H1 (cell line): ENCODE measurements around the gene ZNF490. TPM values are rescaled to one million over a fixed set of nuclear protein-coding genes. Genes with fewer than 3 reads are reported as not detected.

ENCODE experiments used
- CTCF ChIA-PET: fragments of 300-600 bp; sonication (Branson Sonifier 250); formaldehyde crosslinking; loops from one replicate; lab custom pipeline; 2021; ENCODE audit not compliant: partially characterized antibody; lab: Charles Lee
- POLR2A ChIA-PET: fragments of 300-600 bp; sonication (Branson Sonifier 250); formaldehyde crosslinking; loops from one replicate; lab custom pipeline; 2021; ENCODE audit warnings: inconsistent platforms; ENCODE audit not compliant: partially characterized antibody; lab: Charles Lee
- DNase-seq, 2 experiments: peaks; one replicate each; pipeline versions ENCODE4 v3.0.0 to v3.0.0-alpha.2; 2010 to 2022; ENCODE audit warnings: low spot score in 2 of 2, low read depth in 1 of 2, mixed read lengths in 1 of 2
- FAIRE-seq: peaks from 2 replicates; lab custom pipeline; 2011; peaks lifted over from hg19 to GRCh38; lab: Jason Lieb, UNC
- H2AFZ ChIP-seq: 2 replicates; pipeline ENCODE4 v1.8.1; 2012; ENCODE audit warnings: low read length, inconsistent platforms
- H2AK5ac ChIP-seq: 2 replicates; pipeline ENCODE4 v1.6.1; 2013; ENCODE audit warnings: low read depth, low read length
- H2BK120ac ChIP-seq: replicated peaks from 2 replicates; pipeline ENCODE3; 2013; ENCODE audit warnings: low read depth, low read length, inconsistent platforms
- H2BK12ac ChIP-seq: 2 replicates; pipeline ENCODE4 v1.6.1; 2013; ENCODE audit warnings: low read depth, low read length
- H2BK15ac ChIP-seq: 2 replicates; pipeline ENCODE4 v1.6.1; 2013; ENCODE audit warnings: low read length
- H2BK20ac ChIP-seq: 2 replicates; pipeline ENCODE4 v1.6.1; 2013; ENCODE audit warnings: low read length
- H2BK5ac ChIP-seq: 2 replicates; pipeline ENCODE4 v1.6.1; 2013; ENCODE audit warnings: low read depth, low read length
- H3K14ac ChIP-seq: 2 replicates; pipeline ENCODE4 v1.6.1; 2013; ENCODE audit warnings: inconsistent platforms; ENCODE audit not compliant: insufficient read length
- H3K18ac ChIP-seq: 2 replicates; pipeline ENCODE4 v1.6.1; 2013; ENCODE audit warnings: low read length; ENCODE audit errors: extremely low read depth
- H3K23ac ChIP-seq: 2 replicates; pipeline ENCODE4 v1.6.1; 2013; ENCODE audit warnings: inconsistent platforms; ENCODE audit not compliant: insufficient read length
- H3K23me2 ChIP-seq: 2 replicates; pipeline ENCODE4 v1.6.1; 2013; ENCODE audit warnings: low read depth, low read length
- H3K27ac ChIP-seq: 2 replicates; pipeline ENCODE4 v1.6.1; 2011; ENCODE audit warnings: low read depth, low read length, inconsistent platforms
- H3K27me3 ChIP-seq, 4 experiments: replicated peaks in 1 of 4; 1 replicate in 1 of 4; 2 replicates in 3 of 4; pipeline versions ENCODE4 v1.6.1 to v1.8.1; 2011 to 2013; ENCODE audit warnings: low read length in 3 of 4, mild to moderate bottlenecking in 3 of 4, inconsistent platforms in 2 of 4, mixed read lengths in 2 of 4, moderate library complexity in 1 of 4; ENCODE audit not compliant: control insufficient read depth in 3 of 4, insufficient read depth in 3 of 4; ENCODE audit errors: extremely low read depth in 1 of 4
- H3K36me3 ChIP-seq, 4 experiments: 2 replicates each; pipeline versions ENCODE4 v1.6.1 to v1.8.1; 2011 to 2013; ENCODE audit warnings: mild to moderate bottlenecking in 4 of 4, low read length in 3 of 4, moderate library complexity in 2 of 4, control low read depth in 1 of 4, inconsistent platforms in 1 of 4; ENCODE audit not compliant: insufficient read depth in 4 of 4, control insufficient read depth in 2 of 4
- H3K4ac ChIP-seq: replicated peaks from 2 replicates; pipeline ENCODE3; 2013; ENCODE audit warnings: low read length, low read depth, mixed read lengths, inconsistent platforms; ENCODE audit not compliant: insufficient read length
- H3K4me1 ChIP-seq, 4 experiments: replicated peaks in 1 of 4; 1 replicate in 1 of 4; 2 replicates in 3 of 4; pipeline versions ENCODE4 v1.6.1 to v1.8.1; 2011 to 2013; ENCODE audit warnings: low read length in 3 of 4, inconsistent platforms in 2 of 4, mixed read lengths in 1 of 4; ENCODE audit not compliant: insufficient read depth in 4 of 4, control insufficient read depth in 3 of 4
- H3K4me2 ChIP-seq, 2 experiments: 2 replicates each; pipeline versions ENCODE4 v1.6.1 to v1.8.1; 2011 to 2013; ENCODE audit warnings: low read depth in 2 of 2, low read length in 2 of 2, control low read depth in 1 of 2, inconsistent platforms in 1 of 2, mild to moderate bottlenecking in 1 of 2; ENCODE audit not compliant: insufficient read depth in 1 of 2
- H3K4me3 ChIP-seq, 4 experiments: fragments of 200-600, 300-600 bp in 1 of 4; sonication (generic), shearing (Covaris generic), sonication (Bioruptor Twin) in 1 of 4; 2 replicates each; pipeline versions ENCODE4 v1.5.1 to v1.8.1; 2011 to 2016; ENCODE audit warnings: low read length in 4 of 4, low read depth in 3 of 4, control low read depth in 2 of 4, inconsistent platforms in 2 of 4, mild to moderate bottlenecking in 2 of 4, mixed read lengths in 1 of 4, moderate library complexity in 1 of 4; ENCODE audit not compliant: insufficient read depth in 2 of 4; ENCODE audit errors: extremely low read depth in 1 of 4
- H3K56ac ChIP-seq: replicated peaks from 2 replicates; pipeline ENCODE3; 2013; ENCODE audit warnings: low read depth, mild to moderate bottlenecking, mixed read lengths, low read length, inconsistent platforms; ENCODE audit not compliant: insufficient read length
- H3K79me1 ChIP-seq: 2 replicates; pipeline ENCODE4 v1.6.1; 2013; ENCODE audit warnings: low read depth, low read length, control low read depth
- H3K79me2 ChIP-seq, 2 experiments: 2 replicates each; pipeline versions ENCODE4 v1.6.1 to v1.8.1; 2012 to 2013; ENCODE audit warnings: low read length in 2 of 2, mild to moderate bottlenecking in 2 of 2, inconsistent platforms in 1 of 2; ENCODE audit not compliant: insufficient read depth in 2 of 2, control insufficient read depth in 1 of 2
- H3K9ac ChIP-seq, 4 experiments: replicated peaks in 1 of 4; 1 replicate in 1 of 4; 2 replicates in 3 of 4; pipeline versions ENCODE4 v1.6.1 to v1.8.1; 2011 to 2013; ENCODE audit warnings: low read depth in 3 of 4, low read length in 3 of 4, control low read depth in 2 of 4, mild to moderate bottlenecking in 2 of 4, moderate library complexity in 2 of 4, inconsistent platforms in 1 of 4; ENCODE audit errors: extremely low read depth in 1 of 4
- H3K9me3 ChIP-seq, 2 experiments: 2 replicates each; pipeline versions ENCODE4 v1.6.1 to v1.8.1; 2012 to 2013; ENCODE audit warnings: mild to moderate bottlenecking in 2 of 2, moderate library complexity in 2 of 2, control low read depth in 1 of 2, inconsistent platforms in 1 of 2, low read depth in 1 of 2, low read length in 1 of 2, mixed read lengths in 1 of 2; ENCODE audit not compliant: insufficient read depth in 2 of 2
- H4K20me1 ChIP-seq, 2 experiments: replicated peaks in 1 of 2; 2 replicates each; pipeline versions ENCODE3 to v1.8.1; 2011 to 2013; ENCODE audit warnings: inconsistent platforms in 2 of 2, low read length in 2 of 2, mild to moderate bottlenecking in 1 of 2; ENCODE audit not compliant: insufficient read depth in 2 of 2, control insufficient read depth in 1 of 2
- H4K5ac ChIP-seq: 2 replicates; pipeline ENCODE4 v1.6.1; 2013; ENCODE audit warnings: low read length, low read depth, mixed read lengths, inconsistent platforms; ENCODE audit not compliant: insufficient read length
- H4K8ac ChIP-seq: 2 replicates; pipeline ENCODE4 v1.8.0; 2013; ENCODE audit warnings: mild to moderate bottlenecking, moderate library complexity, low read length, inconsistent platforms; ENCODE audit not compliant: insufficient read depth; ENCODE audit errors: extremely low read depth
- H4K91ac ChIP-seq: replicated peaks from 2 replicates; pipeline ENCODE3; 2013; ENCODE audit warnings: low read length, mixed read lengths, inconsistent platforms; ENCODE audit not compliant: insufficient read length
- ATF3 ChIP-seq: IDR thresholded peaks from 2 replicates; pipeline ENCODE4 v1.6.1; 2011; ENCODE audit warnings: low read depth, mild to moderate bottlenecking, low read length; ENCODE audit not compliant: insufficient read depth
- CHD1 ChIP-seq: IDR thresholded peaks from 2 replicates; pipeline ENCODE4 v1.6.1; 2012; ENCODE audit warnings: low read depth, low read length, improper control_type of control experiment
- CTBP2 ChIP-seq: IDR thresholded peaks from 2 replicates; pipeline ENCODE4 v1.7.0; 2011; ENCODE audit warnings: borderline replicate concordance, mild to moderate bottlenecking, moderate library complexity, mixed read lengths, low read length; ENCODE audit not compliant: insufficient read depth, insufficient read length
- GABPA ChIP-seq: IDR thresholded peaks from 2 replicates; pipeline ENCODE4 v1.6.1; 2011; ENCODE audit warnings: mild to moderate bottlenecking, low read length, moderate library complexity, borderline replicate concordance; ENCODE audit not compliant: insufficient read depth
- POU5F1 ChIP-seq: IDR thresholded peaks from 2 replicates; pipeline ENCODE4 v1.6.1; 2011; ENCODE audit warnings: low read depth, mild to moderate bottlenecking, low read length, moderate library complexity
- RAD21 ChIP-seq, 2 experiments: IDR thresholded peaks in 1 of 2; conservative IDR thresholded peaks in 1 of 2; 2 replicates each; pipeline ENCODE4 v1.6.1; 2011; ENCODE audit warnings: low read depth in 2 of 2, low read length in 2 of 2, improper control_type of control experiment in 1 of 2, inconsistent platforms in 1 of 2, mild to moderate bottlenecking in 1 of 2, moderate library complexity in 1 of 2
- RBBP5 ChIP-seq: IDR thresholded peaks from 2 replicates; pipeline ENCODE4 v1.7.1; 2012; ENCODE audit warnings: low read depth, mild to moderate bottlenecking, inconsistent platforms, low read length, moderate library complexity, borderline replicate concordance
- RXRA ChIP-seq: IDR thresholded peaks from 2 replicates; pipeline ENCODE4 v1.6.1; 2011; ENCODE audit warnings: low read depth, mild to moderate bottlenecking, low read length, moderate library complexity; ENCODE audit not compliant: insufficient read depth
- WGBS, 2 experiments: shearing (Covaris generic) in 1 of 2; methylation state at CpG; one replicate each; pipeline versions ENCODE4 v1.1.6 to v1.1.7; 2013 to 2015; ENCODE audit warnings: low lambda C conversion rate in 2 of 2, mixed read lengths in 2 of 2, inconsistent platforms in 1 of 2, low coverage in 1 of 2, missing lambda C conversion rate in 1 of 2; ENCODE audit not compliant: insufficient replicate concordance in 2 of 2, insufficient coverage in 1 of 2, insufficient read length in 1 of 2; ENCODE audit errors: extremely low coverage in 1 of 2, missing lambda C conversion rate in 1 of 2; 5-methylcytosine and 5-hydroxymethylcytosine counted together
- polyA plus RNA-seq, 7 experiments: library from polyadenylated mRNA; depleted of rRNA in 3 of 7; stranded (reverse) in 5 of 7; unstranded in 2 of 7; fragments of >200 nt in 5 of 7; fragments of 200-250 nt in 2 of 7; gene quantifications; 1 replicate in 5 of 7; 2 replicates in 1 of 7; 4 replicates in 1 of 7; pipeline versions ENCODE4 v1.2.1 to v1.2.3, GENCODE V29; 2011 to 2013; ENCODE audit warnings: missing spikeins in 2 of 7, mixed read lengths in 2 of 7
- total RNA-seq: library from RNA; stranded (reverse); fragmentation: NEBNext Ultra II Directional; extraction: Animal tissue kit (Norgen Biotek cat#: 25700); gene quantifications from 2 replicates; pipeline ENCODE4 v1.2.1, GENCODE V29; 2021

Gene ZNF490
- total and polyA plus RNA-seq, 2 of the 8 experiments (the other 6 are each of a cell fraction or from before 2014, with no cell fraction given): 1.7 to 9.0 TPM

DNA sequence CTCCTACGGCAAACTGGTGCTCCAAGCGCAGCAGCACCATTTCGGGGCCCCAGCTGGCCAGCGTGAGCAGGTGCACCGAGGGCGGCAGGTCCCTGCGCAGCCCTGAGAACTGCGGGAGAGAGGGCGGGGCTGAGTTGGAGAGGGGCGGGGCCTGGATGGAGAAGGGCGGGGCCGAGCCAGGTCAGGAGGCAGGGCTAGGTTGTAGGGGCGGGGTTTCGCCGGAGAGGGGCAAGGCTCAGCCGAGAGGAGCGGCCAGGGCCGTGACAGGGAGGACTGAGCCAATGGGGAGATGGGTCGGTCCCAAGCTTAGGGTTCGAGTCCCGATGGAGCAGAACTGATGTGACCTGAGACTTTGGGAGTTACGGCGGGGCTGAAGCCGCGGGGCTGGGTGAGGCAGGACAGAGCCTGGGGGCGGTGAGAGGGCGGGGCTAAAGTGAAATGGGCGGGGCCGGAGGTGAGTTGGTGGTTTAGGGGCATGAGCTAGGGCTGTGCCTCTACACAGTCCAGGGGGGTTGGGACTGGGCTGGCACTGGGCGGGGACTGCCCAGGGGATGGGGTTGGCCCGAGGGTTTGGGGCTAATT lies 37.0 kb upstream of the ZNF490 start:
- no peaks in the 10 kb centered on the region for H3K27me3 ChIP-seq
- peaks cover 0 to 4% (median 0%) of the 10 kb centered on the region in 4 experiments; a peak in 2 of 8 replicates for H3K36me3 ChIP-seq
- POLR2A ChIA-PET: interaction anchor here (0.6 to 2.5 kb wide), 8 partner anchors 8 to 208 kb away, joined by 3 to 9 read pairs (median 3); partner anchors contain the start of genes DHPS, ZNF490 and ZNF791
- no peak overlapping the region for H2AFZ ChIP-seq
- H2BK120ac ChIP-seq: no peak overlapping the region
- no peaks in the 10 kb centered on the region for H3K23me2 ChIP-seq
- no peak overlapping the region for H3K56ac ChIP-seq
- H2BK15ac ChIP-seq: no peak overlapping the region
- H3K4ac ChIP-seq: no peak overlapping the region
- H4K8ac ChIP-seq: no peak overlapping the region; the same call in 1 of the 2 replicates
- H3K79me1 ChIP-seq: no peaks in the 10 kb centered on the region
- peak; percentile 80 to 86 for DNase-seq
- 80% methylated on average over 12 of the region's 31 CpGs; no CpG with 5 or more reads in 1 of the 2 experiments for WGBS, 2 experiments
- no peaks in the 10 kb centered on the region for H4K20me1 ChIP-seq
- CTCF ChIA-PET: interaction anchor here (0.7 to 1.2 kb wide), 6 partner anchors 9 to 325 kb away, joined by 3 to 5 read pairs (median 3); no protein-coding TSS in a partner anchor
- no peaks in the 10 kb centered on the region for H3K79me2 ChIP-seq
- no peak overlapping the region; the same call in 1 of the 2 replicates for H3K18ac ChIP-seq
- H2AK5ac ChIP-seq: no peak overlapping the region
- no peak overlapping the region for H3K14ac ChIP-seq
- H3K4me2 ChIP-seq: no peak overlapping the region
- no peak overlapping the region for H2BK12ac ChIP-seq
- H3K9me3 ChIP-seq: peaks cover 0 to 4% of the 10 kb centered on the region in 2 experiments; a peak in 1 of 4 replicates
- H4K5ac ChIP-seq: no peak overlapping the region
- no peak overlapping the region for H3K23ac ChIP-seq
- H2BK20ac ChIP-seq: no peak overlapping the region
- no peak overlapping the region for H2BK5ac ChIP-seq
- no peak overlapping the region for H3K27ac ChIP-seq
- peak overlapping the region in 1 of 4 experiments; percentile 40; a peak in 2 of 8 replicates for H3K4me3 ChIP-seq
- no peak overlapping the region for H4K91ac ChIP-seq
- H3K4me1 ChIP-seq: no peaks in the 10 kb centered on the region
- no peak overlapping the region; a peak in 1 of 7 replicates for H3K9ac ChIP-seq
- FAIRE-seq: no peak
- no peak for TF ChIP-seq RXRA
- no peak for TF ChIP-seq ATF3
- TF ChIP-seq GABPA: no peak
- TF ChIP-seq RAD21 (IDR thresholded peaks at IDR 0.05 in 1 of 2, conservative IDR thresholded peaks at IDR 0.05 in 1 of 2; ENCODE audit: low read depth in 2 of 2, low read length in 2 of 2): 0 out of 4 replicates have a peak, but pooled peaks of 1 of the 2 experiments have one; percentile 2
- TF ChIP-seq CHD1: no peak
- TF ChIP-seq CTBP2: no peak
- TF ChIP-seq POU5F1: no peak
- TF ChIP-seq RBBP5: no peak
